H9 (cell line): Measurements from ENCODE around the gene ENPP6. TPM values are rescaled to one million over a fixed set of nuclear protein-coding genes. Genes with fewer than 3 reads are reported as not detected.
A peak's percentile ranks its signal among the peaks of the same experiment; 100 is the strongest.

Experiments used
- DNase-seq: peaks from one replicate; pipeline ENCODE4 v3.0.0-alpha.2; 2017
- H2AFZ ChIP-seq: one replicate; pipeline ENCODE4 v1.6.1; 2013; ENCODE audit warnings: mild to moderate bottlenecking, low read length, control low read depth, moderate library complexity
- H2AK5ac ChIP-seq: 2 replicates; pipeline ENCODE4 v1.6.1; 2013; ENCODE audit warnings: low read length, control low read depth, mixed read lengths; ENCODE audit not compliant: insufficient read length
- H2BK120ac ChIP-seq: one replicate; pipeline ENCODE4 v1.6.1; 2013; ENCODE audit warnings: low read depth, mild to moderate bottlenecking, low read length, control low read depth, inconsistent platforms; ENCODE audit not compliant: poor library complexity, severe bottlenecking
- H2BK12ac ChIP-seq: 2 replicates; pipeline ENCODE4 v1.6.1; 2013; ENCODE audit warnings: low read length, control low read depth, mixed read lengths, low read depth; ENCODE audit not compliant: insufficient read length
- H2BK15ac ChIP-seq: 2 replicates; pipeline ENCODE4 v1.6.1; 2013; ENCODE audit warnings: low read depth, low read length, control low read depth
- H2BK20ac ChIP-seq: one replicate; pipeline ENCODE4 v1.6.1; 2013; ENCODE audit warnings: low read depth, mild to moderate bottlenecking, low read length, control low read depth, inconsistent platforms; ENCODE audit not compliant: poor library complexity, severe bottlenecking
- H2BK5ac ChIP-seq: 2 replicates; pipeline ENCODE4 v1.6.1; 2013; ENCODE audit warnings: low read length, control low read depth, mixed read lengths; ENCODE audit not compliant: insufficient read length
- H3K14ac ChIP-seq: 2 replicates; pipeline ENCODE4 v1.6.1; 2013; ENCODE audit warnings: low read length, control low read depth; ENCODE audit not compliant: insufficient read depth
- H3K18ac ChIP-seq: 2 replicates; pipeline ENCODE4 v1.6.1; 2013; ENCODE audit warnings: low read depth, mild to moderate bottlenecking, mixed read lengths, low read length, control low read depth; ENCODE audit not compliant: insufficient read length
- H3K23ac ChIP-seq: 2 replicates; pipeline ENCODE4 v1.6.1; 2013; ENCODE audit warnings: low read length, control low read depth, mixed read lengths, low read depth; ENCODE audit not compliant: insufficient read length
- H3K23me2 ChIP-seq: 2 replicates; pipeline ENCODE4 v1.6.1; 2013; ENCODE audit warnings: low read depth, mild to moderate bottlenecking, mixed read lengths, low read length, control low read depth; ENCODE audit not compliant: insufficient read length, poor library complexity, severe bottlenecking
- H3K27ac ChIP-seq: 2 replicates; pipeline ENCODE4 v1.5.1; 2013; ENCODE audit warnings: low read length, control low read depth, mixed read lengths, low read depth; ENCODE audit not compliant: insufficient read length
- H3K27me3 ChIP-seq: 2 replicates; pipeline ENCODE4 v1.6.1; 2013; ENCODE audit warnings: low read length, control low read depth, inconsistent platforms; ENCODE audit not compliant: insufficient read depth
- H3K4ac ChIP-seq: 2 replicates; pipeline ENCODE4 v1.6.1; 2013; ENCODE audit warnings: low read depth, mild to moderate bottlenecking, control low read depth, inconsistent platforms, low read length, moderate library complexity
- H3K4me1 ChIP-seq: 2 replicates; pipeline ENCODE4 v1.6.1; 2013; ENCODE audit warnings: low read length, control low read depth, inconsistent platforms; ENCODE audit not compliant: insufficient read depth
- H3K4me2 ChIP-seq: 2 replicates; pipeline ENCODE4 v1.6.1; 2013; ENCODE audit warnings: low read length, control low read depth, mixed read lengths; ENCODE audit not compliant: insufficient read length, insufficient read depth
- H3K56ac ChIP-seq: 2 replicates; pipeline ENCODE4 v1.6.1; 2013; ENCODE audit warnings: low read depth, mild to moderate bottlenecking, mixed read lengths, low read length, control low read depth; ENCODE audit not compliant: insufficient read length
- H3K79me1 ChIP-seq: 2 replicates; pipeline ENCODE4 v1.6.1; 2013; ENCODE audit warnings: low read depth, mild to moderate bottlenecking, moderate library complexity, low read length, control low read depth, inconsistent platforms; ENCODE audit not compliant: insufficient read depth, poor library complexity, severe bottlenecking
- H3K79me2 ChIP-seq: 2 replicates; pipeline ENCODE4 v1.6.1; 2013; ENCODE audit warnings: low read length, control low read depth, inconsistent platforms; ENCODE audit not compliant: insufficient read depth
- H3K9ac ChIP-seq: 2 replicates; pipeline ENCODE4 v1.6.1; 2013; ENCODE audit warnings: low read length, control low read depth, mixed read lengths; ENCODE audit not compliant: insufficient read length; ENCODE audit errors: extremely low read depth
- H3K9me3 ChIP-seq: one replicate; pipeline ENCODE4 v1.6.1; 2013; ENCODE audit warnings: low read depth, low read length, inconsistent platforms; ENCODE audit not compliant: control insufficient read depth
- H3T11ph ChIP-seq: one replicate; pipeline ENCODE4 v1.6.1; 2013; ENCODE audit warnings: mild to moderate bottlenecking, low read length, control low read depth, inconsistent platforms
- H4K20me1 ChIP-seq: one replicate; pipeline ENCODE4 v1.6.1; 2013; ENCODE audit not compliant: control insufficient read depth, insufficient read length, insufficient read depth
- H4K5ac ChIP-seq: 2 replicates; pipeline ENCODE4 v1.6.1; 2013; ENCODE audit warnings: low read depth, mild to moderate bottlenecking, mixed read lengths, low read length, control low read depth; ENCODE audit not compliant: insufficient read length
- H4K8ac ChIP-seq: replicated peaks from 2 replicates; pipeline ENCODE4 v1.6.1; 2013; ENCODE audit warnings: low read length, control low read depth, mixed read lengths, low read depth; ENCODE audit not compliant: insufficient read length
- H4K91ac ChIP-seq: 2 replicates; pipeline ENCODE4 v1.6.1; 2013; ENCODE audit warnings: low read depth, mild to moderate bottlenecking, moderate library complexity, mixed read lengths, low read length, control low read depth; ENCODE audit not compliant: insufficient read length
- H3K27ac Mint-ChIP-seq, 3 experiments: 2 replicates in 2 of 3; 3 replicates in 1 of 3; pipeline ENCODE4 v1.8.0; 2020 to 2021; ENCODE audit warnings: mixed read lengths in 3 of 3, mild to moderate bottlenecking in 1 of 3, moderate library complexity in 1 of 3
- H3K27me3 Mint-ChIP-seq: 2 replicates; pipeline ENCODE4 v1.8.0; 2021; ENCODE audit warnings: low read depth, mild to moderate bottlenecking, moderate library complexity, mixed read lengths
- H3K36me3 Mint-ChIP-seq, 3 experiments: 2 replicates in 2 of 3; 3 replicates in 1 of 3; pipeline ENCODE4 v1.8.0; 2020 to 2021; ENCODE audit warnings: low read depth in 3 of 3, mixed read lengths in 3 of 3; ENCODE audit not compliant: insufficient read depth in 1 of 3
- H3K4me1 Mint-ChIP-seq, 2 experiments: 2 replicates each; pipeline ENCODE4 v1.8.0; 2020; ENCODE audit warnings: mixed read lengths in 2 of 2
- H3K4me3 Mint-ChIP-seq, 2 experiments: 2 replicates in 1 of 2; 3 replicates in 1 of 2; pipeline ENCODE4 v1.8.0; 2020 to 2021; ENCODE audit warnings: mild to moderate bottlenecking in 2 of 2, mixed read lengths in 2 of 2, moderate library complexity in 1 of 2
- H3K9me3 Mint-ChIP-seq, 2 experiments: 2 replicates in 1 of 2; 3 replicates in 1 of 2; pipeline ENCODE4 v1.8.0; 2020; ENCODE audit warnings: mild to moderate bottlenecking in 2 of 2, mixed read lengths in 2 of 2, moderate library complexity in 1 of 2
- CTCF ChIP-seq: fragments of 200-600 bp; sonication (generic); conservative IDR thresholded peaks from 3 replicates; pipeline ENCODE4 v1.8.0; 2021; ENCODE audit warnings: antibody characterized with exemption, mild to moderate bottlenecking
- WGBS: extraction: QIAGEN DNeasy Blood & Tissue Kit; methylation state at CpG from one replicate; pipeline ENCODE4 v1.1.7; 2013; ENCODE audit warnings: missing lambda C conversion rate, low lambda C conversion rate, mixed read lengths; ENCODE audit not compliant: insufficient read length; ENCODE audit errors: extremely low coverage; 5-methylcytosine and 5-hydroxymethylcytosine counted together
- total RNA-seq: library from RNA; stranded (reverse); gene quantifications from 2 replicates; pipeline ENCODE4 v1.2.1, GENCODE V29; 2021

Gene ENPP6
- total RNA-seq, 1 experiment from 2014 or later = not detected

- Histone ChIP-seq H3K79me2 (no peaks in the 10 kb centered on the region), H3K4me1 (peaks cover 6% of the 10 kb centered on the region; the same call in 1 of the 2 replicates), H3K9me3 (no peaks in the 10 kb centered on the region), H3T11ph (no peak overlapping the region), H3K23me2 (no peaks in the 10 kb centered on the region), H2AFZ (no peak overlapping the region), H3K4ac (no peak overlapping the region), H3K56ac (no peak overlapping the region), H4K8ac (no peak overlapping the region), H2AK5ac (no peak overlapping the region), H2BK5ac (no peak overlapping the region), H3K18ac (no peak overlapping the region), H4K91ac (no peak overlapping the region), H3K9ac (no peak overlapping the region), H4K5ac (no peak overlapping the region), H3K4me2 (no peak overlapping the region), H3K27me3 (no peaks in the 10 kb centered on the region), H3K79me1 (no peaks in the 10 kb centered on the region), H2BK15ac (no peak overlapping the region), H3K14ac (no peak overlapping the region; the same call in 1 of the 2 replicates), H3K27ac (no peak overlapping the region), H2BK12ac (no peak overlapping the region), H2BK120ac (no peak overlapping the region), H4K20me1 (no peaks in the 10 kb centered on the region), H3K23ac (no peak overlapping the region), H2BK20ac (no peak overlapping the region)
- no peak for TF ChIP-seq CTCF
- H3K27me3 Mint-ChIP-seq = peaks cover 66% of the 10 kb centered on the region
- peaks cover 53 to 56% of the 10 kb centered on the region in 2 experiments for H3K4me1 Mint-ChIP-seq
- peak; percentile 46 for DNase-seq
- H3K4me3 Mint-ChIP-seq = no peak overlapping the region
- H3K27ac Mint-ChIP-seq = peak overlapping the region in 1 of 3 experiments; percentile 88; a peak in 1 of 7 replicates
- WGBS = no CpG with 5 or more reads among the region's 17 CpGs
- no peaks in the 10 kb centered on the region; a peak in 2 of 7 replicates for H3K36me3 Mint-ChIP-seq
- no peaks in the 10 kb centered on the region for H3K9me3 Mint-ChIP-seq
Observed at GRCh38 chr4:184169225-184169867, 48.3 kb downstream of the ENPP6 start.
